DND-41 (cell line): Measurements from ENCODE around the gene IRGC.

Experiments
- ATAC-seq: fragments of 200-7000 bp; cut with Tn5 transposase; 3 replicates; pipeline ENCODE4 v1.9.1; 2021; ENCODE audit warnings: low read depth; ENCODE audit not compliant: insufficient read depth
- DNase-seq: peaks from one replicate; pipeline ENCODE4 v3.0.0-alpha.2; 2020
- H2AFZ ChIP-seq: 2 replicates; pipeline ENCODE4 v1.6.0; 2012; ENCODE audit warnings: low read depth, low read length
- H3K27ac ChIP-seq: 2 replicates; pipeline ENCODE4 v1.5.1; 2012; ENCODE audit warnings: low read length, inconsistent platforms
- H3K27me3 ChIP-seq: fragments of 200-600 bp; sonication (generic); 2 replicates; pipeline ENCODE4 v1.6.0; 2012; ENCODE audit warnings: low read length, mild to moderate bottlenecking, inconsistent platforms; ENCODE audit not compliant: insufficient read depth, poor library complexity
- H3K36me3 ChIP-seq: 2 replicates; pipeline ENCODE4 v1.5.1; 2012; ENCODE audit warnings: low read length, inconsistent platforms; ENCODE audit not compliant: insufficient read depth
- H3K4me1 ChIP-seq: 2 replicates; pipeline ENCODE4 v1.5.1; 2012; ENCODE audit warnings: mild to moderate bottlenecking, low read length; ENCODE audit not compliant: insufficient read depth
- H3K4me2 ChIP-seq: 2 replicates; pipeline ENCODE4 v1.6.0; 2012; ENCODE audit warnings: mild to moderate bottlenecking, moderate library complexity, low read length, inconsistent platforms; ENCODE audit not compliant: insufficient read depth
- H3K4me3 ChIP-seq, 2 experiments: fragments of 200-600 bp in 1 of 2; shearing (Covaris generic) in 1 of 2; 2 replicates each; pipeline ENCODE4 v1.5.1; 2012 to 2016; ENCODE audit warnings: inconsistent platforms in 2 of 2, low read length in 2 of 2, mild to moderate bottlenecking in 2 of 2, low read depth in 1 of 2, moderate library complexity in 1 of 2
- H3K79me2 ChIP-seq: 2 replicates; pipeline ENCODE4 v1.6.0; 2012; ENCODE audit warnings: low read length, inconsistent platforms; ENCODE audit not compliant: insufficient read depth
- H3K9ac ChIP-seq: 2 replicates; pipeline ENCODE4 v1.6.0; 2012; ENCODE audit warnings: low read depth, mild to moderate bottlenecking, inconsistent platforms, low read length, moderate library complexity
- H3K9me3 ChIP-seq: 2 replicates; pipeline ENCODE4 v1.5.1; 2012; ENCODE audit warnings: low read length, moderate library complexity, mild to moderate bottlenecking, inconsistent platforms; ENCODE audit not compliant: insufficient read depth, severe bottlenecking
- H4K20me1 ChIP-seq: 2 replicates; pipeline ENCODE4 v1.6.0; 2012; ENCODE audit warnings: low read length; ENCODE audit not compliant: insufficient read depth
- CTCF ChIP-seq: IDR thresholded peaks from 2 replicates; pipeline ENCODE4 v1.5.1; 2012; ENCODE audit warnings: borderline replicate concordance, low read length, moderate library complexity, mild to moderate bottlenecking; ENCODE audit not compliant: poor library complexity, severe bottlenecking; ENCODE audit errors: extremely low read depth
- EZH2 ChIP-seq: IDR thresholded peaks from 3 replicates; pipeline ENCODE4 v1.6.1; 2012; ENCODE audit warnings: borderline replicate concordance, low read depth, mild to moderate bottlenecking, moderate library complexity, low read length, inconsistent platforms; ENCODE audit not compliant: severe bottlenecking

The IRGC gene

GRCh38 chr19:43747557-43748204 lies 31.8 kb downstream of the IRGC start:
- DNase-seq (no peak), ATAC-seq (no peak)
- Histone ChIP-seq H3K36me3 (peaks cover 90% of the 10 kb centered on the region), H3K9me3 (no peaks in the 10 kb centered on the region), H2AFZ (no peak overlapping the region), H3K9ac (no peak overlapping the region), H3K4me1 (peaks cover 9% of the 10 kb centered on the region), H3K27me3 (no peaks in the 10 kb centered on the region), H3K79me2 (peaks cover 27% of the 10 kb centered on the region), H4K20me1 (peaks cover 20% of the 10 kb centered on the region; the same call in 1 of the 2 replicates), H3K4me2 (no peak overlapping the region), H3K4me3 (no peak overlapping the region), H3K27ac (no peak overlapping the region)
- TF ChIP-seq CTCF (no peak), EZH2 (no peak)

GRCh38 chr19:43748205-43748594 lies 32.3 kb downstream of the IRGC start:
- ATAC-seq (no peak), DNase-seq (no peak)
- Histone ChIP-seq H3K9me3 (no peaks in the 10 kb centered on the region), H3K4me3 (no peak overlapping the region), H3K4me2 (no peak overlapping the region), H3K9ac (no peak overlapping the region), H2AFZ (no peak overlapping the region), H4K20me1 (peaks cover 24% of the 10 kb centered on the region; the same call in 1 of the 2 replicates), H3K36me3 (peaks cover 90% of the 10 kb centered on the region), H3K79me2 (peaks cover 32% of the 10 kb centered on the region), H3K27me3 (no peaks in the 10 kb centered on the region), H3K4me1 (peaks cover 14% of the 10 kb centered on the region), H3K27ac (no peak overlapping the region)
- no peak for TF ChIP-seq EZH2
- TF ChIP-seq CTCF = no peak

- H3K9ac ChIP-seq = no peak overlapping the region
- no peaks in the 10 kb centered on the region for H3K27me3 ChIP-seq
- TF ChIP-seq EZH2 (no peak), CTCF (no peak)
- peaks cover 26% of the 10 kb centered on the region; the same call in 1 of the 2 replicates for H4K20me1 ChIP-seq
- peaks cover 86% of the 10 kb centered on the region for H3K36me3 ChIP-seq
- ATAC-seq = no peak
- peaks cover 37% of the 10 kb centered on the region for H3K79me2 ChIP-seq
- no peak overlapping the region for H3K27ac ChIP-seq
- no peaks in the 10 kb centered on the region for H3K9me3 ChIP-seq
- no peak overlapping the region for H2AFZ ChIP-seq
- no peak overlapping the region for H3K4me2 ChIP-seq
- H3K4me1 ChIP-seq = peaks cover 19% of the 10 kb centered on the region
- no peak overlapping the region for H3K4me3 ChIP-seq
- no peak for DNase-seq
Measured at GRCh38 chr19:43748685-43749084, 32.8 kb downstream of the IRGC start.
